Activated CD8-positive, alpha-beta memory T cell treated with anti-CD3 and anti-CD28 coated beads, Interleukin-2, amount 50 U/mL, for 48 hours (primary cell): Measurements from ENCODE around the gene MYO1C.

ENCODE experiments used
- DNase-seq: peaks from one replicate; pipeline ENCODE4 v3.0.0-alpha.2; 2020

The MYO1C gene

GRCh38 chr17:1414634-1415033 lies 77.9 kb downstream of the MYO1C start:
- DNase-seq, result no peak
